ENCODE results near the gene H2AZ1.

DNA sequence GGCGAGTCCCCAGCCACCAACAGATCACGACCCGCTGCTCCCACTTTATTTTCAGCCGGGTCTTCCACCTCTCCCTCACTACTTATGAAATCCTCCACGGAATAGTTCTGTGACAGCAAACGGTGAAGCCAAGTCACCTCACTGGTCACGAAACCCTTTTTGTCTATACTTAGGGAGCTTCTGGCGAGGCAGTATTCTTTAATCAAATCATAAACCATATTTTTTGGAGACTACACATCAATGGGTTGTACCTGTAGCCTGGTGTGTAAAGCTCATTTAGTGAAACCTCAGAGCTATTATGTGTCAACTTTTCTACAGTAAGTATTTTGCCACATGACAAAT lies 809 bp upstream of the H2AZ1 start:
- no peak for TF ChIP-seq GLI4 (tag by site-specific recombination; IDR thresholded peaks at IDR 0.05)
- TF ChIP-seq ZNF121 (tag by site-specific recombination; IDR thresholded peaks at IDR 0.05), result no peak
- TF ChIP-seq, protein P1, sequence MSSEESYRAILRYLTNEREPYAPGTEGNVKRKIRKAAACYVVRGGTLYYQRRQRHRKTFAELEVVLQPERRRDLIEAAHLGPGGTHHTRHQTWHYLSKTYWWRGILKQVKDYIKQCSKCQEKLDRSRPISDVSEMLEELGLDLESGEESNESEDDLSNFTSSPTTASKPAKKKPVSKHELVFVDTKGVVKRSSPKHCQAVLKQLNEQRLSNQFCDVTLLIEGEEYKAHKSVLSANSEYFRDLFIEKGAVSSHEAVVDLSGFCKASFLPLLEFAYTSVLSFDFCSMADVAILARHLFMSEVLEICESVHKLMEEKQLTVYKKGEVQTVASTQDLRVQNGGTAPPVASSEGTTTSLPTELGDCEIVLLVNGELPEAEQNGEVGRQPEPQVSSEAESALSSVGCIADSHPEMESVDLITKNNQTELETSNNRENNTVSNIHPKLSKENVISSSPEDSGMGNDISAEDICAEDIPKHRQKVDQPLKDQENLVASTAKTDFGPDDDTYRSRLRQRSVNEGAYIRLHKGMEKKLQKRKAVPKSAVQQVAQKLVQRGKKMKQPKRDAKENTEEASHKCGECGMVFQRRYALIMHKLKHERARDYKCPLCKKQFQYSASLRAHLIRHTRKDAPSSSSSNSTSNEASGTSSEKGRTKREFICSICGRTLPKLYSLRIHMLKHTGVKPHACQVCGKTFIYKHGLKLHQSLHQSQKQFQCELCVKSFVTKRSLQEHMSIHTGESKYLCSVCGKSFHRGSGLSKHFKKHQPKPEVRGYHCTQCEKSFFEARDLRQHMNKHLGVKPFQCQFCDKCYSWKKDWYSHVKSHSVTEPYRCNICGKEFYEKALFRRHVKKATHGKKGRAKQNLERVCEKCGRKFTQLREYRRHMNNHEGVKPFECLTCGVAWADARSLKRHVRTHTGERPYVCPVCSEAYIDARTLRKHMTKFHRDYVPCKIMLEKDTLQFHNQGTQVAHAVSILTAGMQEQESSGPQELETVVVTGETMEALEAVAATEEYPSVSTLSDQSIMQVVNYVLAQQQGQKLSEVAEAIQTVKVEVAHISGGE (tag by site-specific recombination; conservative IDR thresholded peaks at IDR 0.05; ENCODE audit: low read depth), result no peak
- no peak for TF ChIP-seq KLF10 (tag by site-specific recombination; IDR thresholded peaks at IDR 0.05)
- no peak for TF ChIP-seq ZNF530 (tag by site-specific recombination; IDR thresholded peaks at IDR 0.05; ENCODE audit: low read depth)
- TF ChIP-seq, protein P2, sequence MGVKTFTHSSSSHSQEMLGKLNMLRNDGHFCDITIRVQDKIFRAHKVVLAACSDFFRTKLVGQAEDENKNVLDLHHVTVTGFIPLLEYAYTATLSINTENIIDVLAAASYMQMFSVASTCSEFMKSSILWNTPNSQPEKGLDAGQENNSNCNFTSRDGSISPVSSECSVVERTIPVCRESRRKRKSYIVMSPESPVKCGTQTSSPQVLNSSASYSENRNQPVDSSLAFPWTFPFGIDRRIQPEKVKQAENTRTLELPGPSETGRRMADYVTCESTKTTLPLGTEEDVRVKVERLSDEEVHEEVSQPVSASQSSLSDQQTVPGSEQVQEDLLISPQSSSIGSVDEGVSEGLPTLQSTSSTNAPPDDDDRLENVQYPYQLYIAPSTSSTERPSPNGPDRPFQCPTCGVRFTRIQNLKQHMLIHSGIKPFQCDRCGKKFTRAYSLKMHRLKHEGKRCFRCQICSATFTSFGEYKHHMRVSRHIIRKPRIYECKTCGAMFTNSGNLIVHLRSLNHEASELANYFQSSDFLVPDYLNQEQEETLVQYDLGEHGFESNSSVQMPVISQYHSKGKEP (tag by site-specific recombination; IDR thresholded peaks at IDR 0.05), result no peak
- TF ChIP-seq ZNF24 (tag by site-specific recombination; IDR thresholded peaks at IDR 0.05), result no peak
